ENCODE results near the gene CAVIN3. TPM values are rescaled to one million over a fixed set of nuclear protein-coding genes. Genes with fewer than 3 reads are reported as not detected.

The CAVIN3 gene, protein sequence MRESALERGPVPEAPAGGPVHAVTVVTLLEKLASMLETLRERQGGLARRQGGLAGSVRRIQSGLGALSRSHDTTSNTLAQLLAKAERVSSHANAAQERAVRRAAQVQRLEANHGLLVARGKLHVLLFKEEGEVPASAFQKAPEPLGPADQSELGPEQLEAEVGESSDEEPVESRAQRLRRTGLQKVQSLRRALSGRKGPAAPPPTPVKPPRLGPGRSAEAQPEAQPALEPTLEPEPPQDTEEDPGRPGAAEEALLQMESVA
- total RNA-seq (2012; rRNA removed), result 112 and 116 TPM in 2 replicates
- 185 and 241 TPM in 2 replicates for polyA plus RNA-seq (2012; rRNA removed)
- 369 and 427 TPM in 2 replicates for polyA plus RNA-seq (2012; cell fraction: cytosol; rRNA removed)
- polyA plus RNA-seq (2012; cell fraction: nucleus; rRNA removed; ENCODE audit: low replicate concordance), result 99.2 and 236 TPM in 2 replicates
- percentile 86 among the genes with signal in this experiment for Bru-seq, nascent RNA
- percentile 76 among the genes with signal in this experiment for BruChase-seq, experiment 1, labeled RNA remaining after a 6-hour chase
- BruChase-seq, experiment 2, labeled RNA remaining after a 2-hour chase, result percentile 69 among the genes with signal in this experiment
- long read RNA-seq, transcript CAVIN3-201 (2 exons, 1,174 nt), result major isoform, 163 of 178 reads
- long read RNA-seq, partial matches to known transcripts, result 1 of 178 reads
- long read RNA-seq, other reads (novel, unspliced or antisense), result 13 of 178 reads

DNA sequence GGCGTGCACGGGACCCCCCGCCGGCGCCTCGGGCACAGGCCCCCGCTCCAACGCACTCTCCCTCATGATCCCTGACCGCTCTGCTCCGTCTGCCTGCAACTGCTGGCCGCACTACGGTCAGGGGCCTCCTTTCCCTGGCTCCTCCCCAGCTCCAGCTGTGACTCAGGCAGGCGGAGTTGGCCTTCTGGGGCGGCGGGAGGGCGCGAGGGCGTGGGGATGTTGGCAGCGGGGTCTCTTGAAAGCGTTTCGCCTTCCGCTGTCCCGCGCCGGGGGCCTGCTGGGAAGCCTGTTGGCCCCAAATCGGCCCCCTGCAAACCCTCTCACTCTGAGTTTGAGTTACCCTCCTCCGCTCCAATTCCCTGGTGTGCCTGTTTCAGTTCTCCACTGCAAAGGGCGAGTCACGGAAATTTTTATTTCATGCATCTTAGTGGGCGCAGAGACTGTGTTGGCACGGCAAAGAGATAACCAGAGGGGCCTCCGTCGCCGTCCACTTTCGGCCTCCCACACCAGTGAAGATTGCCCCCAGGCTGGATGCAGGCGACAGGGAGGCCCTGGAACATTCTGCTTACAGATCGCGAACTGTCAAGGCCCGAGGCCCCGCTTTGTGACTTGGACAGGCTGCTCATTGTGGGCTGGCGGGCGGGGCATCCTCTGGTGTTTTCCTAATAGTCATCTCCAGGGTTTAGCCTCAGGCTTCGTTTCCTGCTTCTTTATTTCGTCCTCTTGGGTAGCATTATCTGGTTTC lies at the start of gene CAVIN3:
TSS of gene CAVIN3 (minus strand) at position 91 of the 745 bp plus-strand sequence. CDS start at position 66, 25 bp downstream.
- no peaks in the 10 kb centered on the region for H3K9me3 ChIP-seq (ENCODE audit: control insufficient read depth, insufficient read depth, low read length)
- H3K14ac ChIP-seq (replicated peaks; ENCODE audit: low read depth, low read length), result peak within 1 kb of the TSS; percentile 95
- peak within 1 kb of the TSS; percentile 94 for H3K18ac ChIP-seq (ENCODE audit: low read depth, low read length)
- no peaks in the 10 kb centered on the region for H3K27me3 ChIP-seq (ENCODE audit: control insufficient read depth, insufficient read depth, low read length)
- peak within 1 kb of the TSS; percentile 92 for H3K23ac ChIP-seq (ENCODE audit: low read depth, low read length)
- peak within 1 kb of the TSS; percentile 97 for H2BK120ac ChIP-seq (ENCODE audit: low read depth, low read length)
- peaks cover 15% of the 10 kb centered on the region for H3K4me1 ChIP-seq (ENCODE audit: control insufficient read depth, insufficient read depth, low read length)
- peaks cover 6% of the 10 kb centered on the region for H3K36me3 ChIP-seq (ENCODE audit: control insufficient read depth, insufficient read depth, low read length)
- dilution Hi-C loops (cut with HindIII; ENCODE audit: low sequenced_read_pairs, unreplicated experiment) (no loop called here), in situ Hi-C loops (cut with MboI; ENCODE audit: low sequenced_read_pairs) (loop anchor here (25.0 kb wide), 1 partner anchor 708 kb away; no protein-coding TSS in a partner anchor), intact Hi-C loops (cut with micrococcal nuclease) (loop anchor here (2.0 kb wide), 1 partner anchor 32 kb away; no protein-coding TSS in a partner anchor)
- H2BK5ac ChIP-seq (ENCODE audit: low read depth, low read length, poor library complexity, severe bottlenecking), result peak within 1 kb of the TSS; percentile 97
- POLR2A ChIA-PET (ENCODE audit: unreplicated experiment), result interaction anchor here (1.2 to 1.3 kb wide), 2 partner anchors 12 to 59 kb away, joined by 3 read pairs; no protein-coding TSS in a partner anchor
- H2AK5ac ChIP-seq (ENCODE audit: low read depth, low read length), result peak within 1 kb of the TSS; percentile 96
- peak within 1 kb of the TSS; percentile 99 for H3K27ac ChIP-seq (ENCODE audit: insufficient read depth, low read length)
- peaks cover 12 to 22% of the 10 kb centered on the region in 2 experiments; a peak in 3 of 4 replicates for H3K79me1 ChIP-seq (ENCODE audit: low read depth in 1 of 2, low read length in 2 of 2)
- H2BK20ac ChIP-seq (ENCODE audit: low read depth, low read length), result peak within 1 kb of the TSS; percentile 93
- DNase-seq (peak; percentile 85), ATAC-seq (ENCODE audit: low read depth) (peak; percentile 70)
- peak within 1 kb of the TSS; percentile 94 to 98 for H4K8ac ChIP-seq (ENCODE audit: low read depth in 2 of 2, low read length in 2 of 2)
- H3K56ac ChIP-seq (ENCODE audit: extremely low read depth, insufficient read depth, low read length), result peak within 1 kb of the TSS; percentile 94
- no TSS peak for BruUV-seq (replicated peaks)
- H4K20me1 ChIP-seq (ENCODE audit: insufficient read depth, low read length), result no peaks in the 10 kb centered on the region
- H3K4ac ChIP-seq (ENCODE audit: low read depth, low read length), result peak within 1 kb of the TSS; percentile 97
- H4K91ac ChIP-seq (ENCODE audit: insufficient read depth, low read depth, low read length), result peak within 1 kb of the TSS; percentile 97
- peak within 1 kb of the TSS; percentile 95 for H4K5ac ChIP-seq (ENCODE audit: low read depth, low read length)
- peaks cover 4% of the 10 kb centered on the region for H3K9me1 ChIP-seq (ENCODE audit: insufficient read depth, low read length)
- CTCF ChIA-PET, result interaction anchor here (0.6 to 1.0 kb wide), 2 partner anchors 33 to 180 kb away, joined by 4 to 6 read pairs; no protein-coding TSS in a partner anchor
- peak within 1 kb of the TSS; percentile 92; the same call in 2 of the 3 replicates for H2BK15ac ChIP-seq (ENCODE audit: low read depth, low read length)
- H3K4me3 ChIP-seq (ENCODE audit: insufficient read depth, low read depth, low read length), result peak within 1 kb of the TSS; percentile 69
- H3K4me2 ChIP-seq (ENCODE audit: low read depth, low read length), result peak within 1 kb of the TSS; percentile 94
- H2AFZ ChIP-seq (replicated peaks; ENCODE audit: low read length, poor library complexity), result peak within 1 kb of the TSS; percentile 91
- peak within 1 kb of the TSS; percentile 99 for H3K9ac ChIP-seq (ENCODE audit: low read depth, low read length)
- WGBS, 2 experiments (ENCODE audit: extremely low coverage in 2 of 2, insufficient read length in 1 of 2), result 15% methylated on average over 10 of the region's 44 CpGs; no CpG with 5 or more reads in 1 of the 2 experiments
- H2AK9ac ChIP-seq (replicated peaks; ENCODE audit: low read depth, low read length, poor library complexity), result peak within 1 kb of the TSS; percentile 100
- no peak for TF ChIP-seq MAFK (IDR thresholded peaks at IDR 0.05; ENCODE audit: low read depth, low read length)
- TF ChIP-seq CEBPB (IDR thresholded peaks at IDR 0.05; ENCODE audit: low read depth, low read length), result no peak
- no peak for TF ChIP-seq CHD1 (IDR thresholded peaks at IDR 0.05; ENCODE audit: low read depth, low read length)
- TF ChIP-seq, protein P1, sequence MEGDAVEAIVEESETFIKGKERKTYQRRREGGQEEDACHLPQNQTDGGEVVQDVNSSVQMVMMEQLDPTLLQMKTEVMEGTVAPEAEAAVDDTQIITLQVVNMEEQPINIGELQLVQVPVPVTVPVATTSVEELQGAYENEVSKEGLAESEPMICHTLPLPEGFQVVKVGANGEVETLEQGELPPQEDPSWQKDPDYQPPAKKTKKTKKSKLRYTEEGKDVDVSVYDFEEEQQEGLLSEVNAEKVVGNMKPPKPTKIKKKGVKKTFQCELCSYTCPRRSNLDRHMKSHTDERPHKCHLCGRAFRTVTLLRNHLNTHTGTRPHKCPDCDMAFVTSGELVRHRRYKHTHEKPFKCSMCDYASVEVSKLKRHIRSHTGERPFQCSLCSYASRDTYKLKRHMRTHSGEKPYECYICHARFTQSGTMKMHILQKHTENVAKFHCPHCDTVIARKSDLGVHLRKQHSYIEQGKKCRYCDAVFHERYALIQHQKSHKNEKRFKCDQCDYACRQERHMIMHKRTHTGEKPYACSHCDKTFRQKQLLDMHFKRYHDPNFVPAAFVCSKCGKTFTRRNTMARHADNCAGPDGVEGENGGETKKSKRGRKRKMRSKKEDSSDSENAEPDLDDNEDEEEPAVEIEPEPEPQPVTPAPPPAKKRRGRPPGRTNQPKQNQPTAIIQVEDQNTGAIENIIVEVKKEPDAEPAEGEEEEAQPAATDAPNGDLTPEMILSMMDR (conservative IDR thresholded peaks at IDR 0.05; ENCODE audit: low read depth, low read length), result no peak
- no peak for TF ChIP-seq RAD21 (IDR thresholded peaks at IDR 0.05; ENCODE audit: low read length)
- TF ChIP-seq SMC3 (IDR thresholded peaks at IDR 0.05; ENCODE audit: low read depth, low read length), result no peak
- TF ChIP-seq, protein P2, sequence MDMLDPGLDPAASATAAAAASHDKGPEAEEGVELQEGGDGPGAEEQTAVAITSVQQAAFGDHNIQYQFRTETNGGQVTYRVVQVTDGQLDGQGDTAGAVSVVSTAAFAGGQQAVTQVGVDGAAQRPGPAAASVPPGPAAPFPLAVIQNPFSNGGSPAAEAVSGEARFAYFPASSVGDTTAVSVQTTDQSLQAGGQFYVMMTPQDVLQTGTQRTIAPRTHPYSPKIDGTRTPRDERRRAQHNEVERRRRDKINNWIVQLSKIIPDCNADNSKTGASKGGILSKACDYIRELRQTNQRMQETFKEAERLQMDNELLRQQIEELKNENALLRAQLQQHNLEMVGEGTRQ (IDR thresholded peaks at IDR 0.05; ENCODE audit: low read depth, low read length), result no peak
- no peak for TF ChIP-seq BHLHE40 (IDR thresholded peaks at IDR 0.05; ENCODE audit: low read depth, low read length)
- TF ChIP-seq MAZ (IDR thresholded peaks at IDR 0.05; ENCODE audit: borderline replicate concordance, low read depth, low read length), result peak; percentile 58; the same call in 1 of the 2 replicates
- TF ChIP-seq RFX5 (IDR thresholded peaks at IDR 0.05; ENCODE audit: low read depth, low read length), result no peak
